GM23338 (cell line): Measurements from ENCODE around the gene MAPKBP1. TPM values are rescaled to one million over a fixed set of nuclear protein-coding genes. Genes with fewer than 3 reads are reported as not detected.

ENCODE experiments used
- ATAC-seq: fragments of 200-7000 bp; cut with Tn5 transposase; 3 replicates; pipeline ENCODE4 v1.9.1; 2020
- DNase-seq: peaks from one replicate; pipeline ENCODE4 v3.0.0-alpha.2; 2015; ENCODE audit warnings: low spot score
- H2AFZ ChIP-seq: fragments of 200-600 bp; sonication (generic); 2 replicates; pipeline ENCODE4 v1.8.0; 2016; ENCODE audit warnings: antibody characterized with exemption, mild to moderate bottlenecking, moderate library complexity
- H3F3A ChIP-seq: fragments of 200-600 bp; sonication (generic); replicated peaks from 2 replicates; pipeline ENCODE4 v1.8.0; 2017; ENCODE audit warnings: antibody characterized with exemption, mixed run types, low read depth
- H3K27ac ChIP-seq: fragments of 200-600 bp; sonication (generic); 2 replicates; pipeline ENCODE4 v1.6.1; 2016; ENCODE audit warnings: low read depth
- H3K27me3 ChIP-seq: fragments of 200-600 bp; sonication (generic); 2 replicates; pipeline ENCODE4 v1.8.0; 2016; ENCODE audit warnings: mild to moderate bottlenecking, mixed run types, moderate library complexity; ENCODE audit not compliant: insufficient read depth
- H3K36me3 ChIP-seq: fragments of 200-600 bp; sonication (generic); 2 replicates; pipeline ENCODE4 v1.8.0; 2016; ENCODE audit warnings: mild to moderate bottlenecking; ENCODE audit not compliant: insufficient read depth
- H3K4me1 ChIP-seq: fragments of 200-600 bp; sonication (generic); 2 replicates; pipeline ENCODE4 v1.8.0; 2016; ENCODE audit warnings: mild to moderate bottlenecking, moderate library complexity; ENCODE audit not compliant: insufficient read depth
- H3K4me2 ChIP-seq: fragments of 200-600 bp; sonication (generic); 2 replicates; pipeline ENCODE4 v1.7.1; 2017; ENCODE audit warnings: mixed run types
- H3K4me3 ChIP-seq: fragments of 200-600 bp; sonication (generic); 2 replicates; pipeline ENCODE4 v1.6.1; 2016; ENCODE audit warnings: mixed run types
- H3K79me2 ChIP-seq: fragments of 200-600 bp; sonication (generic); replicated peaks from 2 replicates; pipeline ENCODE4 v1.8.0; 2017; ENCODE audit warnings: mild to moderate bottlenecking; ENCODE audit not compliant: insufficient read depth
- H3K9me2 ChIP-seq: fragments of 200-600 bp; sonication (generic); 2 replicates; pipeline ENCODE4 v1.8.0; 2017; ENCODE audit not compliant: insufficient read depth
- H4K20me1 ChIP-seq: fragments of 200-600 bp; sonication (generic); replicated peaks from 2 replicates; pipeline ENCODE4 v1.8.0; 2017; ENCODE audit warnings: mild to moderate bottlenecking; ENCODE audit not compliant: insufficient read depth
- H3K27ac Mint-ChIP-seq: 2 replicates; pipeline ENCODE4 v1.8.0; 2020; ENCODE audit warnings: inconsistent platforms, mild to moderate bottlenecking, moderate library complexity, mixed read lengths
- H3K27me3 Mint-ChIP-seq: 3 replicates; pipeline ENCODE4 v1.8.0; 2022; ENCODE audit warnings: low read depth, mild to moderate bottlenecking, moderate library complexity, mixed read lengths, inconsistent platforms; ENCODE audit not compliant: insufficient read depth, poor library complexity
- H3K36me3 Mint-ChIP-seq: 3 replicates; pipeline ENCODE4 v1.8.0; 2021; ENCODE audit warnings: low read depth, mild to moderate bottlenecking, inconsistent platforms, moderate library complexity, mixed read lengths
- H3K4me1 Mint-ChIP-seq: 3 replicates; pipeline ENCODE4 v1.8.0; 2020; ENCODE audit warnings: mild to moderate bottlenecking, inconsistent platforms, mixed read lengths
- H3K4me3 Mint-ChIP-seq: 3 replicates; pipeline ENCODE4 v1.8.0; 2021; ENCODE audit warnings: moderate library complexity, mild to moderate bottlenecking, inconsistent platforms, mixed read lengths
- H3K9me3 Mint-ChIP-seq: 3 replicates; pipeline ENCODE4 v1.8.0; 2020; ENCODE audit warnings: moderate library complexity, mild to moderate bottlenecking, inconsistent platforms, mixed read lengths
- ETS1 ChIP-seq: IDR thresholded peaks from 2 replicates; pipeline ENCODE4 v1.6.1; 2016; ENCODE audit warnings: antibody characterized with exemption
- NANOG ChIP-seq: IDR thresholded peaks from 2 replicates; pipeline ENCODE4 v1.6.1; 2016; ENCODE audit warnings: antibody characterized with exemption, borderline replicate concordance
- POLR2AphosphoS5 ChIP-seq: IDR thresholded peaks from 2 replicates; pipeline ENCODE4 v1.6.1; 2016; ENCODE audit warnings: antibody characterized with exemption, low read depth
- REST ChIP-seq: IDR thresholded peaks from one replicate; pipeline ENCODE4 v1.6.1; 2018; ENCODE audit warnings: antibody characterized with exemption; ENCODE audit not compliant: unreplicated experiment
- STAT1 ChIP-seq: IDR thresholded peaks from one replicate; pipeline ENCODE4 v1.6.1; 2016; ENCODE audit warnings: antibody characterized with exemption; ENCODE audit not compliant: unreplicated experiment
- ZNF114 ChIP-seq: fragments of 250-450 bp; sonication (Bioruptor Pico); IDR thresholded peaks from 2 replicates; pipeline ENCODE4 v1.5.0; 2020; ENCODE audit warnings: mild to moderate bottlenecking, moderate library complexity
- polyA plus RNA-seq: library from polyadenylated mRNA; unstranded; fragments of >200 nt; fragmentation: Nextera tagmentation; extraction: Ambion mirVana; gene quantifications from 2 replicates; pipeline ENCODE4 v1.2.1, GENCODE V29; 2016
- total RNA-seq: library from RNA; depleted of rRNA; stranded (reverse); fragments of >200 nt; shearing (Covaris generic); gene quantifications from 2 replicates; pipeline ENCODE4 v1.2.3, GENCODE V29; 2014
- TF ChIP-seq, protein P1 (sequence below): fragments of 250-450 bp; sonication (Bioruptor Pico); IDR thresholded peaks from 2 replicates; pipeline ENCODE4 v1.5.0; 2020; ENCODE audit warnings: mild to moderate bottlenecking, moderate library complexity
- TF ChIP-seq, protein P2 (sequence below), 2 experiments: fragments of 200-600 bp in 1 of 2; sonication (generic) in 1 of 2; conservative IDR thresholded peaks; 2 replicates each; pipeline versions ENCODE4 v1.5.1 to v1.6.1; 2016 to 2017; ENCODE audit warnings: antibody characterized with exemption in 2 of 2, low read depth in 2 of 2, mild to moderate bottlenecking in 2 of 2, moderate library complexity in 1 of 2

MAPKBP1 gene
- total and polyA plus RNA-seq, 2 experiments from 2014 or later, result 1.9 to 8.9 TPM

DNA sequence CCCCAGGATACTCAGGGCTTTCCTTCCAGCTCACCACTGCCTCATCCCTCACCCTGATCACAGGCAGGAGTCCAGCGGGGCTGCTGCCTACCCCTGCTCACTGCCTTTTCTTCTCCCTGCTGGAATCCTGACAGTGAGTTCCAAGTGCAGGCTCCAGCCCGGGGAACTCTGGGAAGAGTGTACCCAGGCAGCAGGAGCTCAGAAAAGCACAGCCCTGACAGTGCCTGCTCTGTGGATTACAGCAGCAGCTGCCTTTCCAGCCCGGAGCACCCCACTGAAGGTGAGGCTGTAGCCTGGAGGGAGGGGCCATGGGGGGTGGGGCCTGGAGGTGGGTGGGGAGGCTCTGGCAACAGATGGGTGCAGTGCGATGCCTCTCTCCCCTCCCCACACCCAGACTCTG, 47.5 kb downstream of the MAPKBP1 start (continued):
- TF ChIP-seq, protein P1, sequence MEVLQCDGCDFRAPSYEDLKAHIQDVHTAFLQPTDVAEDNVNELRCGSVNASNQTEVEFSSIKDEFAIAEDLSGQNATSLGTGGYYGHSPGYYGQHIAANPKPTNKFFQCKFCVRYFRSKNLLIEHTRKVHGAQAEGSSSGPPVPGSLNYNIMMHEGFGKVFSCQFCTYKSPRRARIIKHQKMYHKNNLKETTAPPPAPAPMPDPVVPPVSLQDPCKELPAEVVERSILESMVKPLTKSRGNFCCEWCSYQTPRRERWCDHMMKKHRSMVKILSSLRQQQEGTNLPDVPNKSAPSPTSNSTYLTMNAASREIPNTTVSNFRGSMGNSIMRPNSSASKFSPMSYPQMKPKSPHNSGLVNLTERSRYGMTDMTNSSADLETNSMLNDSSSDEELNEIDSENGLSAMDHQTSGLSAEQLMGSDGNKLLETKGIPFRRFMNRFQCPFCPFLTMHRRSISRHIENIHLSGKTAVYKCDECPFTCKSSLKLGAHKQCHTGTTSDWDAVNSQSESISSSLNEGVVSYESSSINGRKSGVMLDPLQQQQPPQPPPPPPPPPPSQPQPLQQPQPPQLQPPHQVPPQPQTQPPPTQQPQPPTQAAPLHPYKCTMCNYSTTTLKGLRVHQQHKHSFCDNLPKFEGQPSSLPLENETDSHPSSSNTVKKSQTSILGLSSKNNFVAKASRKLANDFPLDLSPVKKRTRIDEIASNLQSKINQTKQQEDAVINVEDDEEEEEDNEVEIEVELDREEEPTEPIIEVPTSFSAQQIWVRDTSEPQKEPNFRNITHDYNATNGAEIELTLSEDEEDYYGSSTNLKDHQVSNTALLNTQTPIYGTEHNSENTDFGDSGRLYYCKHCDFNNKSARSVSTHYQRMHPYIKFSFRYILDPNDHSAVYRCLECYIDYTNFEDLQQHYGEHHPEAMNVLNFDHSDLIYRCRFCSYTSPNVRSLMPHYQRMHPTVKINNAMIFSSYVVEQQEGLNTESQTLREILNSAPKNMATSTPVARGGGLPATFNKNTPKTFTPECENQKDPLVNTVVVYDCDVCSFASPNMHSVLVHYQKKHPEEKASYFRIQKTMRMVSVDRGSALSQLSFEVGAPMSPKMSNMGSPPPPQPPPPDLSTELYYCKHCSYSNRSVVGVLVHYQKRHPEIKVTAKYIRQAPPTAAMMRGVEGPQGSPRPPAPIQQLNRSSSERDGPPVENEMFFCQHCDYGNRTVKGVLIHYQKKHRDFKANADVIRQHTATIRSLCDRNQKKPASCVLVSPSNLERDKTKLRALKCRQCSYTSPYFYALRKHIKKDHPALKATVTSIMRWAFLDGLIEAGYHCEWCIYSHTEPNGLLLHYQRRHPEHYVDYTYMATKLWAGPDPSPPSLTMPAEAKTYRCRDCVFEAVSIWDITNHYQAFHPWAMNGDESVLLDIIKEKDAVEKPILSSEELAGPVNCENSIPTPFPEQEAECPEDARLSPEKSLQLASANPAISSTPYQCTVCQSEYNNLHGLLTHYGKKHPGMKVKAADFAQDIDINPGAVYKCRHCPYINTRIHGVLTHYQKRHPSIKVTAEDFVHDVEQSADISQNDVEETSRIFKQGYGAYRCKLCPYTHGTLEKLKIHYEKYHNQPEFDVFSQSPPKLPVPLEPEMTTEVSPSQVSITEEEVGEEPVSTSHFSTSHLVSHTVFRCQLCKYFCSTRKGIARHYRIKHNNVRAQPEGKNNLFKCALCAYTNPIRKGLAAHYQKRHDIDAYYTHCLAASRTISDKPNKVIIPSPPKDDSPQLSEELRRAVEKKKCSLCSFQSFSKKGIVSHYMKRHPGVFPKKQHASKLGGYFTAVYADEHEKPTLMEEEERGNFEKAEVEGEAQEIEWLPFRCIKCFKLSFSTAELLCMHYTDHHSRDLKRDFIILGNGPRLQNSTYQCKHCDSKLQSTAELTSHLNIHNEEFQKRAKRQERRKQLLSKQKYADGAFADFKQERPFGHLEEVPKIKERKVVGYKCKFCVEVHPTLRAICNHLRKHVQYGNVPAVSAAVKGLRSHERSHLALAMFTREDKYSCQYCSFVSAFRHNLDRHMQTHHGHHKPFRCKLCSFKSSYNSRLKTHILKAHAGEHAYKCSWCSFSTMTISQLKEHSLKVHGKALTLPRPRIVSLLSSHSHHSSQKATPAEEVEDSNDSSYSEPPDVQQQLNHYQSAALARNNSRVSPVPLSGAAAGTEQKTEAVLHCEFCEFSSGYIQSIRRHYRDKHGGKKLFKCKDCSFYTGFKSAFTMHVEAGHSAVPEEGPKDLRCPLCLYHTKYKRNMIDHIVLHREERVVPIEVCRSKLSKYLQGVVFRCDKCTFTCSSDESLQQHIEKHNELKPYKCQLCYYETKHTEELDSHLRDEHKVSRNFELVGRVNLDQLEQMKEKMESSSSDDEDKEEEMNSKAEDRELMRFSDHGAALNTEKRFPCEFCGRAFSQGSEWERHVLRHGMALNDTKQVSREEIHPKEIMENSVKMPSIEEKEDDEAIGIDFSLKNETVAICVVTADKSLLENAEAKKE, result no peak

- ATAC-seq (no peak), DNase-seq (no peak)
- Histone ChIP-seq H3K79me2 (no peaks in the 10 kb centered on the region), H3K9me2 (no peaks in the 10 kb centered on the region), H3K27ac (no peak overlapping the region), H3K4me1 (no peaks in the 10 kb centered on the region), H3K4me2 (no peak overlapping the region), H3K4me3 (no peak overlapping the region), H4K20me1 (no peaks in the 10 kb centered on the region), H3K36me3 (no peaks in the 10 kb centered on the region; the same call in 1 of the 2 replicates), H2AFZ (no peak overlapping the region), H3K27me3 (no peaks in the 10 kb centered on the region), H3F3A (no peaks in the 10 kb centered on the region)
- H3K4me1 Mint-ChIP-seq, result peaks cover 2% of the 10 kb centered on the region; the same call in 2 of the 3 replicates
- no peak overlapping the region for H3K4me3 Mint-ChIP-seq
- no peak overlapping the region for H3K27ac Mint-ChIP-seq
- peaks cover 3% of the 10 kb centered on the region for H3K27me3 Mint-ChIP-seq
- no peaks in the 10 kb centered on the region for H3K9me3 Mint-ChIP-seq
- H3K36me3 Mint-ChIP-seq, result no peaks in the 10 kb centered on the region; the same call in 2 of the 3 replicates
- TF ChIP-seq, protein P2, sequence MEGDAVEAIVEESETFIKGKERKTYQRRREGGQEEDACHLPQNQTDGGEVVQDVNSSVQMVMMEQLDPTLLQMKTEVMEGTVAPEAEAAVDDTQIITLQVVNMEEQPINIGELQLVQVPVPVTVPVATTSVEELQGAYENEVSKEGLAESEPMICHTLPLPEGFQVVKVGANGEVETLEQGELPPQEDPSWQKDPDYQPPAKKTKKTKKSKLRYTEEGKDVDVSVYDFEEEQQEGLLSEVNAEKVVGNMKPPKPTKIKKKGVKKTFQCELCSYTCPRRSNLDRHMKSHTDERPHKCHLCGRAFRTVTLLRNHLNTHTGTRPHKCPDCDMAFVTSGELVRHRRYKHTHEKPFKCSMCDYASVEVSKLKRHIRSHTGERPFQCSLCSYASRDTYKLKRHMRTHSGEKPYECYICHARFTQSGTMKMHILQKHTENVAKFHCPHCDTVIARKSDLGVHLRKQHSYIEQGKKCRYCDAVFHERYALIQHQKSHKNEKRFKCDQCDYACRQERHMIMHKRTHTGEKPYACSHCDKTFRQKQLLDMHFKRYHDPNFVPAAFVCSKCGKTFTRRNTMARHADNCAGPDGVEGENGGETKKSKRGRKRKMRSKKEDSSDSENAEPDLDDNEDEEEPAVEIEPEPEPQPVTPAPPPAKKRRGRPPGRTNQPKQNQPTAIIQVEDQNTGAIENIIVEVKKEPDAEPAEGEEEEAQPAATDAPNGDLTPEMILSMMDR (conservative IDR thresholded peaks at IDR 0.05; ENCODE audit: low read depth in 2 of 2), result no peak
- TF ChIP-seq POLR2AphosphoS5 (no peak), NANOG (no peak), STAT1 (no peak), ETS1 (no peak), ZNF114 (CRISPR knock-in tag) (no peak), REST (no peak)
Observed at GRCh38 chr15:41822471-41822870, 48.2 kb downstream of the MAPKBP1 start.
